HEK293 (cell line): Measurements from ENCODE around the gene RBP4.

ENCODE experiments used
- CTCF ChIA-PET: fragments of 350-600 bp; formaldehyde crosslinking; extraction: SDS; loops from one replicate; lab custom pipeline; 2021; ENCODE audit warnings: antibody characterized with exemption; lab: Yijun Ruan, JAX
- POLR2A ChIA-PET: fragments of 300-600 bp; formaldehyde crosslinking; extraction: SDS; loops from one replicate; lab custom pipeline; 2020; ENCODE audit warnings: antibody characterized with exemption, inconsistent platforms; lab: Yijun Ruan, JAX
- H3K27ac ChIP-seq: fragments of 200-500 bp; sonication (Bioruptor generic); 2 replicates; pipeline ENCODE4 v1.5.1; 2014; ENCODE audit warnings: low read depth, low read length, control low read depth, inconsistent platforms; ENCODE audit errors: extremely low read depth
- H3K36me3 ChIP-seq, 2 experiments: fragments of 200-500 bp in 1 of 2; sonication (Bioruptor generic) in 1 of 2; 1 replicate in 1 of 2; 2 replicates in 1 of 2; pipeline ENCODE4 v1.5.1; 2014 to 2017; ENCODE audit warnings: inconsistent platforms in 2 of 2, low read length in 2 of 2; ENCODE audit not compliant: control insufficient read depth in 2 of 2, insufficient read depth in 1 of 2
- H3K4me1 ChIP-seq: fragments of 200-500 bp; sonication (Bioruptor generic); 2 replicates; pipeline ENCODE4 v1.5.1; 2014; ENCODE audit warnings: mild to moderate bottlenecking, low read length, inconsistent platforms; ENCODE audit not compliant: control insufficient read depth, insufficient read depth
- H3K4me3 ChIP-seq: 2 replicates; pipeline ENCODE4 v1.5.1; 2011; ENCODE audit warnings: low read depth, mild to moderate bottlenecking, control low read depth, low read length, moderate library complexity
- H3K9me3 ChIP-seq: fragments of 200-500 bp; sonication (Bioruptor generic); 2 replicates; pipeline ENCODE4 v1.5.1; 2014; ENCODE audit warnings: low read depth, low read length, inconsistent platforms; ENCODE audit not compliant: control insufficient read depth, insufficient read depth
- GFI1B ChIP-seq: fragments of 450-650 bp; formaldehyde crosslinking; IDR thresholded peaks from 2 replicates; pipeline ENCODE4 v1.5.1; 2016; ENCODE audit warnings: missing biosample characterization, missing genetic modification characterization
- PRDM1 ChIP-seq: fragments of 450-650 bp; formaldehyde crosslinking; IDR thresholded peaks from 2 replicates; pipeline ENCODE4; 2016; ENCODE audit warnings: missing biosample characterization, missing genetic modification characterization
- ZNF112 ChIP-seq: fragments of 450-650 bp; formaldehyde crosslinking; IDR thresholded peaks from 2 replicates; pipeline ENCODE4 v1.5.0; 2017; ENCODE audit warnings: missing biosample characterization, missing genetic modification characterization
- ZNF146 ChIP-seq: fragments of 450-650 bp; formaldehyde crosslinking; IDR thresholded peaks from 2 replicates; pipeline ENCODE4 v1.5.1; 2016; ENCODE audit warnings: missing biosample characterization, missing genetic modification characterization
- ZNF16 ChIP-seq: fragments of 450-650 bp; formaldehyde crosslinking; IDR thresholded peaks from 2 replicates; pipeline ENCODE4 v1.5.1; 2016; ENCODE audit warnings: low read depth, missing biosample characterization, missing genetic modification characterization
- ZNF174 ChIP-seq: fragments of 450-650 bp; formaldehyde crosslinking; IDR thresholded peaks from 2 replicates; pipeline ENCODE4 v1.5.0; 2017; ENCODE audit warnings: missing biosample characterization, mild to moderate bottlenecking, missing genetic modification characterization
- ZNF274 ChIP-seq, 2 experiments: fragments of 200-500 bp in 1 of 2; fragments of 450-650 bp in 1 of 2; sonication (Bioruptor generic) in 1 of 2; formaldehyde crosslinking in 1 of 2; IDR thresholded peaks; 2 replicates each; pipeline versions ENCODE4 v1.5.1 to v1.6.1; 2014 to 2016; ENCODE audit warnings: borderline replicate concordance in 1 of 2, inconsistent platforms in 1 of 2, low read length in 1 of 2, missing biosample characterization in 1 of 2, missing genetic modification characterization in 1 of 2
- ZNF341 ChIP-seq: fragments of 450-650 bp; formaldehyde crosslinking; IDR thresholded peaks from 2 replicates; pipeline ENCODE4; 2016; ENCODE audit warnings: low read depth, missing biosample characterization, missing genetic modification characterization
- ZNF354C ChIP-seq: fragments of 450-650 bp; formaldehyde crosslinking; IDR thresholded peaks from 2 replicates; pipeline ENCODE4 v1.5.1; 2016; ENCODE audit warnings: missing biosample characterization, missing genetic modification characterization, low read depth, borderline replicate concordance
- ZNF37A ChIP-seq: fragments of 450-650 bp; IDR thresholded peaks from 2 replicates; pipeline ENCODE4 v1.5.1; 2018; ENCODE audit warnings: missing biosample characterization, missing genetic modification characterization
- ZNF664 ChIP-seq: fragments of 450-650 bp; formaldehyde crosslinking; IDR thresholded peaks from 2 replicates; pipeline ENCODE4 v1.5.1; 2016; ENCODE audit warnings: missing biosample characterization, missing genetic modification characterization
- ZNF776 ChIP-seq: fragments of 450-650 bp; formaldehyde crosslinking; IDR thresholded peaks from 2 replicates; pipeline ENCODE4 v1.5.0; 2017; ENCODE audit warnings: missing biosample characterization, missing genetic modification characterization, borderline replicate concordance
- ZXDB ChIP-seq: fragments of 450-650 bp; formaldehyde crosslinking; IDR thresholded peaks from 2 replicates; pipeline ENCODE4 v1.5.1; 2016; ENCODE audit warnings: missing biosample characterization, missing genetic modification characterization
- TF ChIP-seq, protein P1 (sequence below): fragments of 450-650 bp; formaldehyde crosslinking; IDR thresholded peaks from 2 replicates; pipeline ENCODE4 v1.5.1; 2017; ENCODE audit warnings: missing biosample characterization, missing genetic modification characterization
- TF ChIP-seq, protein P2 (sequence below): fragments of 450-650 bp; formaldehyde crosslinking; IDR thresholded peaks from 2 replicates; pipeline ENCODE4 v1.5.1; 2016; ENCODE audit warnings: missing biosample characterization, missing genetic modification characterization
- TF ChIP-seq, protein P3 (sequence below): fragments of 450-650 bp; formaldehyde crosslinking; IDR thresholded peaks from 2 replicates; pipeline ENCODE4 v1.5.1; 2016; ENCODE audit warnings: missing biosample characterization, missing genetic modification characterization
- TF ChIP-seq, protein P4 (sequence below): fragments of 450-650 bp; formaldehyde crosslinking; IDR thresholded peaks from 2 replicates; pipeline ENCODE4 v1.5.1; 2016; ENCODE audit warnings: missing biosample characterization, missing genetic modification characterization, borderline replicate concordance
- TF ChIP-seq, protein P5 (sequence below): fragments of 450-650 bp; formaldehyde crosslinking; IDR thresholded peaks from 2 replicates; pipeline ENCODE4 v1.5.1; 2016; ENCODE audit warnings: missing biosample characterization, missing genetic modification characterization

Gene RBP4

DNA sequence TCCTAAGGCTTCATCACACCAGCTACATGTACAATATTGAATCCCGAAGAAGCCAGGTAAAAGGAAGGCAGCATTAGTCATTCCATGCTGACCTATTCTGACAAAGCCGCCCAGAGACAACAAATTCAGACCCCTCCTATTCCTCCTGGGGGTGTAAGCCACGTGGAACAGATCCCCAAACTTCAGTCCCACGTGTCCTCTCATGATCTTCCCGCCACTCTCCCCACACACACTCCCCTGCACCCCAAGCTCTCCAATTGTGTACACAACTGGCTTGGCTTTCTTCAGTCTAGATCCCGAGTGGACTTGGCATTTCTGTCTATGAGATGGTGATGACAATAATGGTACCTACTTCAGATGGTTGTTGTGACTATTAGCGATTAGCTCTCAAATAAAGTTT, 19.9 kb upstream of the RBP4 start:
- no peak overlapping the region for H3K27ac ChIP-seq
- no peaks in the 10 kb centered on the region for H3K4me1 ChIP-seq
- POLR2A ChIA-PET = interaction anchor here (0.9 kb wide), 1 partner anchor 56 kb away, joined by 3 read pairs; no protein-coding TSS in a partner anchor
- TF ChIP-seq ZNF112 (no peak), ZNF174 (no peak), ZNF274 (IDR thresholded peaks at IDR 0.05; ENCODE audit: low read length) (no peak), ZNF274 (tag by site-specific recombination; IDR thresholded peaks at IDR 0.05; ENCODE audit: borderline replicate concordance) (no peak)
- TF ChIP-seq, protein P1, sequence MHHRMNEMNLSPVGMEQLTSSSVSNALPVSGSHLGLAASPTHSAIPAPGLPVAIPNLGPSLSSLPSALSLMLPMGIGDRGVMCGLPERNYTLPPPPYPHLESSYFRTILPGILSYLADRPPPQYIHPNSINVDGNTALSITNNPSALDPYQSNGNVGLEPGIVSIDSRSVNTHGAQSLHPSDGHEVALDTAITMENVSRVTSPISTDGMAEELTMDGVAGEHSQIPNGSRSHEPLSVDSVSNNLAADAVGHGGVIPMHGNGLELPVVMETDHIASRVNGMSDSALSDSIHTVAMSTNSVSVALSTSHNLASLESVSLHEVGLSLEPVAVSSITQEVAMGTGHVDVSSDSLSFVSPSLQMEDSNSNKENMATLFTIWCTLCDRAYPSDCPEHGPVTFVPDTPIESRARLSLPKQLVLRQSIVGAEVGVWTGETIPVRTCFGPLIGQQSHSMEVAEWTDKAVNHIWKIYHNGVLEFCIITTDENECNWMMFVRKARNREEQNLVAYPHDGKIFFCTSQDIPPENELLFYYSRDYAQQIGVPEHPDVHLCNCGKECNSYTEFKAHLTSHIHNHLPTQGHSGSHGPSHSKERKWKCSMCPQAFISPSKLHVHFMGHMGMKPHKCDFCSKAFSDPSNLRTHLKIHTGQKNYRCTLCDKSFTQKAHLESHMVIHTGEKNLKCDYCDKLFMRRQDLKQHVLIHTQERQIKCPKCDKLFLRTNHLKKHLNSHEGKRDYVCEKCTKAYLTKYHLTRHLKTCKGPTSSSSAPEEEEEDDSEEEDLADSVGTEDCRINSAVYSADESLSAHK (tag by site-specific recombination) = no peak
- TF ChIP-seq, protein P2, sequence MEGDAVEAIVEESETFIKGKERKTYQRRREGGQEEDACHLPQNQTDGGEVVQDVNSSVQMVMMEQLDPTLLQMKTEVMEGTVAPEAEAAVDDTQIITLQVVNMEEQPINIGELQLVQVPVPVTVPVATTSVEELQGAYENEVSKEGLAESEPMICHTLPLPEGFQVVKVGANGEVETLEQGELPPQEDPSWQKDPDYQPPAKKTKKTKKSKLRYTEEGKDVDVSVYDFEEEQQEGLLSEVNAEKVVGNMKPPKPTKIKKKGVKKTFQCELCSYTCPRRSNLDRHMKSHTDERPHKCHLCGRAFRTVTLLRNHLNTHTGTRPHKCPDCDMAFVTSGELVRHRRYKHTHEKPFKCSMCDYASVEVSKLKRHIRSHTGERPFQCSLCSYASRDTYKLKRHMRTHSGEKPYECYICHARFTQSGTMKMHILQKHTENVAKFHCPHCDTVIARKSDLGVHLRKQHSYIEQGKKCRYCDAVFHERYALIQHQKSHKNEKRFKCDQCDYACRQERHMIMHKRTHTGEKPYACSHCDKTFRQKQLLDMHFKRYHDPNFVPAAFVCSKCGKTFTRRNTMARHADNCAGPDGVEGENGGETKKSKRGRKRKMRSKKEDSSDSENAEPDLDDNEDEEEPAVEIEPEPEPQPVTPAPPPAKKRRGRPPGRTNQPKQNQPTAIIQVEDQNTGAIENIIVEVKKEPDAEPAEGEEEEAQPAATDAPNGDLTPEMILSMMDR (tag by site-specific recombination) = no peak
- H3K4me3 ChIP-seq = no peak overlapping the region
- H3K9me3 ChIP-seq = no peaks in the 10 kb centered on the region
- no peaks in the 10 kb centered on the region for H3K36me3 ChIP-seq
- CTCF ChIA-PET = no interaction called here

DNA sequence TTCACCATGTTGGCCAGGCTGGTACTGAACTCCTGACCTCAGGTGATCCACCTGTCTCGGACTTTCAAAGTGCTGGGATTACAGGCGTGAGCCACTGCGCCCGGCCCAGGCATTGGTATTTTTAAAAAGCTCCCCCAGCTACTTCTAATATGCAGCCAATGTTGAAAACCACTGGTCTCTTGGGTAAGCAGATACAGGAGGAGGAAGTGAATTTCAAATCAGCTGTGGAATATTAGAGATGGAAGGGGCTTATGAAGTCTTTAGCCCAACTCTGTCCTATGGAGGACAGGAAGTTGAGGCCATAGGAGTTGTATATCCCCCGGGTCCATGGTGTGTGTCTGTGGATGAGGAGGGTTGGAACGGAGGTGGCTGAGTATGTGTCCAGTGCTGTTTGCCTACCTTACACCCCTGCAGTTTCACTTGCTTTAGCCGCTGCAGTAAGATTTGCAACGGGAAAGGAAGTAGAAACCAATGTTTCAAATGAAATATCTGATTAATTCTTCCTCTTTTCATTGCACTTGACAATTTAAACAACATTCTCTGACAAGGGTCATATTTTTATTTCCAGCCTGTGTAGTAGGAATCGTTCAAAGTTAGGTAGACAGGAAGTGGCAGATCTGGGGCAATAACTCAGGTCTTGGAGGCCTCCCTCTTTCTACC, 14.7 kb upstream of the RBP4 start:
- no peak for TF ChIP-seq GFI1B (tag by site-specific recombination)
- TF ChIP-seq ZNF37A (tag by site-specific recombination) = no peak
- TF ChIP-seq ZNF354C = no peak
- no peak for TF ChIP-seq PRDM1 (tag by site-specific recombination)
- TF ChIP-seq ZNF776 (tag by site-specific recombination) = no peak
- no peak for TF ChIP-seq ZNF341 (tag by site-specific recombination)
- TF ChIP-seq, protein P3, sequence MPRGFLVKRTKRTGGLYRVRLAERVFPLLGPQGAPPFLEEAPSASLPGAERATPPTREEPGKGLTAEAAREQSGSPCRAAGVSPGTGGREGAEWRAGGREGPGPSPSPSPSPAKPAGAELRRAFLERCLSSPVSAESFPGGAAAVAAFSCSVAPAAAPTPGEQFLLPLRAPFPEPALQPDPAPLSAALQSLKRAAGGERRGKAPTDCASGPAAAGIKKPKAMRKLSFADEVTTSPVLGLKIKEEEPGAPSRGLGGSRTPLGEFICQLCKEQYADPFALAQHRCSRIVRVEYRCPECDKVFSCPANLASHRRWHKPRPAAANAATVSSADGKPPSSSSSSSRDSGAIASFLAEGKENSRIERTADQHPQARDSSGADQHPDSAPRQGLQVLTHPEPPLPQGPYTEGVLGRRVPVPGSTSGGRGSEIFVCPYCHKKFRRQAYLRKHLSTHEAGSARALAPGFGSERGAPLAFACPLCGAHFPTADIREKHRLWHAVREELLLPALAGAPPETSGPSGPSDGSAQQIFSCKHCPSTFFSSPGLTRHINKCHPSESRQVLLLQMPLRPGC (tag by site-specific recombination) = no peak
- TF ChIP-seq ZNF146 (tag by site-specific recombination) = no peak
- TF ChIP-seq, all 188 proteins: peak for 0
- POLR2A ChIA-PET = no interaction called here
- Histone ChIP-seq H3K9me3 (no peaks in the 10 kb centered on the region), H3K4me3 (no peak overlapping the region), H3K27ac (no peak overlapping the region), H3K36me3 (no peaks in the 10 kb centered on the region), H3K4me1 (no peaks in the 10 kb centered on the region)
- CTCF ChIA-PET = interaction anchor here (0.6 to 1.1 kb wide), 2 partner anchors 39 to 63 kb away, joined by 3 read pairs; no protein-coding TSS in a partner anchor

DNA sequence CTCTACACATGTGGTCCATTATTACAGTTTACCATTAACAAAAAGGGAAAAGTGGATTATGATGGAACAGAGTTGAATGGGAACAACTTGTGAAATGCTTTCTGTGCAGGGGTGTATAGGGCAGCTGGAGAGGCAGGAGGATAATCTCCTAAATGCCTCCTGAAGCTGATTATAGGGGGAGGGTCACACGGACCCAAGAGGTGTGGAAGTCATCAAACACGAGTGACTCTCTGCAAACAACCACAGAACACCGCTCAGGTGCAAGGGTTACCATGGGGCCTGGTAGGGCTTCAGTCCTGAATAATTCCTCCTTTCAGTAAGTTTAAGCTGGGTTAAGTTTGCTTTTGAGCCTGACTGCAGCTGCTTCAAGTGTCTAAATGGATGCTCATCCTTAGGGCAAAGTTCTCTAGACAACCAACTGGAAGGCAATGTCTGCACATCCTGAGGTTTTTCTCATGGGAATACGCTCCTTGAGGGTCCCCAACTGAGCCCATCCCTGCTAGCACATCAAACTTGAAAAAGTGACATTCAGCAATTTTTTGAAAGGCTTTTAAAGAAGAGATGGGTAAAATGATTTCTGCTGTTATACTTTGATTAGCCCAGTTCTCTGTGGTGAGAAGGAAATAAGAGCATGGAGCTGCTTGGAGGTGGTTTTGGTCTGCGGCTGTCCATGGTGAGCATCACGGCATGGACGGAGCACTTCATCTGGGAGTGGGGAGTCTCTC, 13.2 kb upstream of the RBP4 start:
- no peak overlapping the region for H3K27ac ChIP-seq
- no peaks in the 10 kb centered on the region for H3K4me1 ChIP-seq
- ChIA-PET POLR2A (no interaction called here), CTCF (interaction anchor here (1.1 kb wide), 1 partner anchor 61 kb away, joined by 3 read pairs; no protein-coding TSS in a partner anchor)
- H3K36me3 ChIP-seq = no peaks in the 10 kb centered on the region
- no peaks in the 10 kb centered on the region for H3K9me3 ChIP-seq
- no peak overlapping the region for H3K4me3 ChIP-seq
- TF ChIP-seq, protein P4, sequence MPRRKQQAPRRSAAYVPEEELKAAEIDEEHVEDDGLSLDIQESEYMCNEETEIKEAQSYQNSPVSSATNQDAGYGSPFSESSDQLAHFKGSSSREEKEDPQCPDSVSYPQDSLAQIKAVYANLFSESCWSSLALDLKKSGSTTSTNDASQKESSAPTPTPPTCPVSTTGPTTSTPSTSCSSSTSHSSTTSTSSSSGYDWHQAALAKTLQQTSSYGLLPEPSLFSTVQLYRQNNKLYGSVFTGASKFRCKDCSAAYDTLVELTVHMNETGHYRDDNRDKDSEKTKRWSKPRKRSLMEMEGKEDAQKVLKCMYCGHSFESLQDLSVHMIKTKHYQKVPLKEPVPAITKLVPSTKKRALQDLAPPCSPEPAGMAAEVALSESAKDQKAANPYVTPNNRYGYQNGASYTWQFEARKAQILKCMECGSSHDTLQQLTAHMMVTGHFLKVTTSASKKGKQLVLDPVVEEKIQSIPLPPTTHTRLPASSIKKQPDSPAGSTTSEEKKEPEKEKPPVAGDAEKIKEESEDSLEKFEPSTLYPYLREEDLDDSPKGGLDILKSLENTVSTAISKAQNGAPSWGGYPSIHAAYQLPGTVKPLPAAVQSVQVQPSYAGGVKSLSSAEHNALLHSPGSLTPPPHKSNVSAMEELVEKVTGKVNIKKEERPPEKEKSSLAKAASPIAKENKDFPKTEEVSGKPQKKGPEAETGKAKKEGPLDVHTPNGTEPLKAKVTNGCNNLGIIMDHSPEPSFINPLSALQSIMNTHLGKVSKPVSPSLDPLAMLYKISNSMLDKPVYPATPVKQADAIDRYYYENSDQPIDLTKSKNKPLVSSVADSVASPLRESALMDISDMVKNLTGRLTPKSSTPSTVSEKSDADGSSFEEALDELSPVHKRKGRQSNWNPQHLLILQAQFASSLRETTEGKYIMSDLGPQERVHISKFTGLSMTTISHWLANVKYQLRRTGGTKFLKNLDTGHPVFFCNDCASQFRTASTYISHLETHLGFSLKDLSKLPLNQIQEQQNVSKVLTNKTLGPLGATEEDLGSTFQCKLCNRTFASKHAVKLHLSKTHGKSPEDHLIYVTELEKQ (tag by site-specific recombination) = no peak
- TF ChIP-seq ZNF664 (tag by site-specific recombination) (no peak), ZXDB (tag by site-specific recombination) (no peak), ZNF16 (tag by site-specific recombination) (no peak)
- TF ChIP-seq, protein P5, sequence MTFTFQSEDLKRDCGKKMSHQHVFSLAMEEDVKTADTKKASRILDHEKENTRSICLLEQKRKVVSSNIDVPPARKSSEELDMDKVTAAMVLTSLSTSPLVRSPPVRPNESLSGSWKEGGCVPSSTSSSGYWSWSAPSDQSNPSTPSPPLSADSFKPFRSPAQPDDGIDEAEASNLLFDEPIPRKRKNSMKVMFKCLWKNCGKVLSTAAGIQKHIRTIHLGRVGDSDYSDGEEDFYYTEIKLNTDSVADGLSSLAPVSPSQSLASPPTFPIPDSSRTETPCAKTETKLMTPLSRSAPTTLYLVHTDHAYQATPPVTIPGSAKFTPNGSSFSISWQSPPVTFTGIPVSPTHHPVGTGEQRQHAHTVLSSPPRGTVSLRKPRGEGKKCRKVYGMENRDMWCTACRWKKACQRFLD = no peak
